OCI-LY7 (cell line): Measurements from ENCODE around the gene GXYLT1. TPM values are rescaled to one million over a fixed set of nuclear protein-coding genes. Genes with fewer than 3 reads are reported as not detected.

Source experiments
- BruUV-seq: library from RNA; stranded (reverse); fragments of 400-500 nt; replicated peaks from 2 replicates; lab custom pipeline; 2021; lab: Mats Ljungman, UMichigan
- CTCF ChIA-PET: fragments of 300-600 bp; sonication (Branson Sonifier 250); formaldehyde crosslinking; loops from one replicate; lab custom pipeline; 2022; ENCODE audit warnings: antibody characterized with exemption; ENCODE audit not compliant: unreplicated experiment; lab: Charles Lee
- POLR2A ChIA-PET: fragments of 300-600 bp; sonication (Branson Sonifier 250); formaldehyde crosslinking; loops from one replicate; lab custom pipeline; 2022; ENCODE audit warnings: antibody characterized with exemption; lab: Charles Lee
- DNase-seq: peaks from one replicate; pipeline ENCODE4 v3.0.0-alpha.2; 2015; ENCODE audit warnings: low spot score
- H2AFZ ChIP-seq: fragments of 200-600 bp; sonication (generic), shearing (Covaris generic); 2 replicates; pipeline ENCODE4 v1.6.1; 2014; ENCODE audit warnings: mild to moderate bottlenecking, antibody characterized with exemption, low read length, moderate library complexity
- H3K27ac ChIP-seq: fragments of 200-600 bp; sonication (generic); 2 replicates; pipeline ENCODE4 v1.5.1; 2014; ENCODE audit warnings: mixed run types, low read depth, mild to moderate bottlenecking, moderate library complexity, low read length, inconsistent platforms; ENCODE audit not compliant: poor library complexity, severe bottlenecking
- H3K36me3 ChIP-seq: fragments of 200-600 bp; sonication (generic); 2 replicates; pipeline ENCODE4 v1.6.1; 2014; ENCODE audit warnings: mild to moderate bottlenecking, antibody characterized with exemption, low read length, moderate library complexity, mixed read lengths; ENCODE audit not compliant: insufficient read depth
- H3K4me1 ChIP-seq: fragments of 200-600 bp; sonication (generic); 2 replicates; pipeline ENCODE4 v1.5.1; 2014; ENCODE audit warnings: mild to moderate bottlenecking, low read length; ENCODE audit not compliant: insufficient read depth, poor library complexity, severe bottlenecking
- H3K4me2 ChIP-seq: fragments of 200-600 bp; sonication (generic); 2 replicates; pipeline ENCODE4 v1.6.1; 2014; ENCODE audit warnings: mild to moderate bottlenecking, low read length
- H3K4me3 ChIP-seq: fragments of 200-600 bp; sonication (generic); 2 replicates; pipeline ENCODE4 v1.5.1; 2014; ENCODE audit warnings: mild to moderate bottlenecking, low read depth, low read length; ENCODE audit not compliant: poor library complexity, severe bottlenecking
- H3K79me2 ChIP-seq: fragments of 200-600 bp; sonication (generic); 2 replicates; pipeline ENCODE4 v1.6.1; 2016; ENCODE audit warnings: low read depth, mild to moderate bottlenecking, low read length, moderate library complexity, mixed read lengths; ENCODE audit not compliant: insufficient read depth
- H3K9me2 ChIP-seq: fragments of 200-600 bp; sonication (generic); 2 replicates; pipeline ENCODE4 v1.6.1; 2016; ENCODE audit warnings: mild to moderate bottlenecking, low read length, mixed read lengths; ENCODE audit not compliant: insufficient read depth
- H3K9me3 ChIP-seq: fragments of 200-600 bp; sonication (generic); 2 replicates; pipeline ENCODE4 v1.6.1; 2014; ENCODE audit warnings: mild to moderate bottlenecking, mixed run types, low read length, mixed read lengths
- H4K20me1 ChIP-seq: fragments of 200-600 bp; sonication (generic); 2 replicates; pipeline ENCODE4 v1.6.1; 2014; ENCODE audit warnings: mild to moderate bottlenecking, antibody characterized with exemption, low read length, moderate library complexity, mixed read lengths; ENCODE audit not compliant: insufficient read depth
- CTCF ChIP-seq: fragments of 200-600 bp; sonication (generic); conservative IDR thresholded peaks from 2 replicates; pipeline ENCODE4 v1.5.1; 2014; ENCODE audit warnings: mild to moderate bottlenecking, antibody characterized with exemption, low read length, moderate library complexity, mixed read lengths
- EZH2phosphoT487 ChIP-seq: fragments of 200-600 bp; sonication (generic); IDR thresholded peaks from 2 replicates; pipeline ENCODE4 v1.6.1; 2018; ENCODE audit warnings: low read depth, borderline replicate concordance, mild to moderate bottlenecking, mixed run types, antibody characterized with exemption, low read length, moderate library complexity, mixed read lengths
- intact Hi-C: fragments of 100-400 bp; cut with micrococcal nuclease; formaldehyde crosslinking; loops from one replicate; pipeline ENCODE4 v1.10.0; 2022; ENCODE audit not compliant: unreplicated experiment
- total RNA-seq, 2 experiments: library from RNA; depleted of rRNA in 1 of 2; stranded (reverse); fragments of >200 nt in 1 of 2; shearing (Covaris generic) in 1 of 2; gene quantifications; 2 replicates each; pipeline ENCODE4 v1.2.3, GENCODE V29; 2014 to 2022

Gene GXYLT1
- total RNA-seq, 2 experiments from 2014 or later = 9.0 to 11.1 TPM

- intact Hi-C loops = loop anchor here (10.0 kb wide), 1 partner anchor 828 kb away; no protein-coding TSS in a partner anchor
- Histone ChIP-seq H3K4me3 (no peak overlapping the region), H2AFZ (no peak overlapping the region), H3K9me2 (no peaks in the 10 kb centered on the region), H3K79me2 (no peaks in the 10 kb centered on the region), H3K9me3 (no peaks in the 10 kb centered on the region), H3K27ac (no peak overlapping the region), H3K4me1 (peaks cover 13% of the 10 kb centered on the region), H4K20me1 (no peaks in the 10 kb centered on the region), H3K36me3 (peaks cover 8% of the 10 kb centered on the region; the same call in 1 of the 2 replicates), H3K4me2 (no peak overlapping the region)
- TF ChIP-seq CTCF = no peak
- TF ChIP-seq EZH2phosphoT487 = no peak
- POLR2A ChIA-PET = interaction anchor here (1.1 kb wide), 1 partner anchor 11 kb away, joined by 3 read pairs; no protein-coding TSS in a partner anchor
- no peak for DNase-seq
- CTCF ChIA-PET = no interaction called here
- no TSS peak for BruUV-seq
These were observed 42.0 kb downstream of the GXYLT1 start for GRCh38 chr12:42102720-42103119.

GRCh38 chr12:42099433-42099832 is 45.2 kb downstream of the GXYLT1 start:
- no peak overlapping the region for H3K4me3 ChIP-seq
- no peaks in the 10 kb centered on the region for H3K9me3 ChIP-seq
- ChIA-PET CTCF (no interaction called here), POLR2A (no interaction called here)
- H3K4me1 ChIP-seq = peaks cover 3% of the 10 kb centered on the region
- DNase-seq = no peak
- peaks cover 29% of the 10 kb centered on the region for H3K36me3 ChIP-seq
- TF ChIP-seq CTCF (no peak), EZH2phosphoT487 (no peak)
- H3K79me2 ChIP-seq = no peaks in the 10 kb centered on the region
- H3K9me2 ChIP-seq = no peaks in the 10 kb centered on the region
- intact Hi-C loops = no loop called here
- no TSS peak for BruUV-seq
- H3K4me2 ChIP-seq = no peak overlapping the region
- H3K27ac ChIP-seq = no peak overlapping the region
- H2AFZ ChIP-seq = no peak overlapping the region
- H4K20me1 ChIP-seq = no peaks in the 10 kb centered on the region

GRCh38 chr12:42097971-42098370 is 46.7 kb downstream of the GXYLT1 start:
- no peaks in the 10 kb centered on the region for H3K9me3 ChIP-seq
- H3K36me3 ChIP-seq = peaks cover 26% of the 10 kb centered on the region
- no peak for DNase-seq
- no peaks in the 10 kb centered on the region for H3K4me1 ChIP-seq
- TF ChIP-seq CTCF (no peak), EZH2phosphoT487 (no peak)
- ChIA-PET POLR2A (interaction anchor here (1.0 kb wide), 2 partner anchors 30 to 179 kb away, joined by 3 read pairs; no protein-coding TSS in a partner anchor), CTCF (no interaction called here)
- no peaks in the 10 kb centered on the region for H4K20me1 ChIP-seq
- H3K79me2 ChIP-seq = no peaks in the 10 kb centered on the region
- no peaks in the 10 kb centered on the region for H3K9me2 ChIP-seq
- BruUV-seq = no TSS peak
- H2AFZ ChIP-seq = no peak overlapping the region
- intact Hi-C loops = no loop called here
- no peak overlapping the region for H3K4me3 ChIP-seq
- H3K27ac ChIP-seq = no peak overlapping the region
- peak overlapping the region; percentile 16; the same call in 1 of the 2 replicates for H3K4me2 ChIP-seq
